Ishikawa (cell line): ENCODE data around the gene RCL1.

ENCODE experiments used
- CEBPB ChIP-seq: IDR thresholded peaks from 2 replicates; pipeline ENCODE4 v1.6.1; 2012
- CREB1 ChIP-seq: IDR thresholded peaks from 2 replicates; pipeline ENCODE4 v1.6.1; 2012; ENCODE audit warnings: low read depth
- EGR1 ChIP-seq: IDR thresholded peaks from 2 replicates; pipeline ENCODE4 v1.6.1; 2012
- EP300 ChIP-seq: IDR thresholded peaks from 2 replicates; pipeline ENCODE4 v1.6.1; 2012; ENCODE audit warnings: borderline replicate concordance
- FOXM1 ChIP-seq: IDR thresholded peaks from 2 replicates; pipeline ENCODE4 v1.6.1; 2012; ENCODE audit warnings: low read depth, borderline replicate concordance
- MAX ChIP-seq: IDR thresholded peaks from 2 replicates; pipeline ENCODE4 v1.6.1; 2012
- NFIC ChIP-seq: IDR thresholded peaks from 2 replicates; pipeline ENCODE4 v1.6.1; 2012
- RAD21 ChIP-seq: IDR thresholded peaks from 2 replicates; pipeline ENCODE4 v1.6.1; 2012; ENCODE audit warnings: low read depth
- REST ChIP-seq: IDR thresholded peaks from 2 replicates; pipeline ENCODE4 v1.6.1; 2012; ENCODE audit warnings: low read depth, mild to moderate bottlenecking
- TAF1 ChIP-seq: IDR thresholded peaks from 2 replicates; pipeline ENCODE4 v1.6.1; 2012; ENCODE audit warnings: low read depth, mild to moderate bottlenecking
- TCF12 ChIP-seq: IDR thresholded peaks from 2 replicates; pipeline ENCODE4 v1.6.1; 2012; ENCODE audit warnings: low read depth
- TEAD4 ChIP-seq: IDR thresholded peaks from 2 replicates; pipeline ENCODE4 v1.6.1; 2012
- USF1 ChIP-seq: IDR thresholded peaks from 2 replicates; pipeline ENCODE4 v1.6.1; 2012
- YY1 ChIP-seq: IDR thresholded peaks from 2 replicates; pipeline ENCODE4 v1.6.1; 2012; ENCODE audit warnings: low read depth
- ZBTB7A ChIP-seq: IDR thresholded peaks from 2 replicates; pipeline ENCODE4 v1.6.1; 2012; ENCODE audit warnings: low read depth

RCL1 gene

GRCh38 chr9:4756420-4756819 lies 36.3 kb upstream of the RCL1 start:
- TF ChIP-seq RAD21 (no peak), TCF12 (no peak), REST (no peak), TAF1 (no peak), YY1 (no peak), EGR1 (no peak), FOXM1 (no peak)

- TF ChIP-seq EGR1 (no peak), TAF1 (no peak), TEAD4 (no peak), CREB1 (no peak), CEBPB (no peak), YY1 (no peak), ZBTB7A (no peak), FOXM1 (no peak), USF1 (no peak), NFIC (no peak), EP300 (no peak), RAD21 (no peak), MAX (no peak), REST (no peak), TCF12 (no peak)
These were observed 32.6 kb upstream of the RCL1 start for GRCh38 chr9:4760122-4760521.

- TF ChIP-seq REST (no peak), RAD21 (peak; percentile 95), TAF1 (no peak), EP300 (no peak), TEAD4 (peak; percentile 19; the same call in 1 of the 2 replicates), MAX (no peak), ZBTB7A (no peak), FOXM1 (no peak), CEBPB (no peak), YY1 (no peak), TCF12 (no peak), CREB1 (no peak)
These were observed 30.4 kb upstream of the RCL1 start for GRCh38 chr9:4762108-4762885.

- TF ChIP-seq USF1 (no peak), TEAD4 (no peak)
These were observed 29.7 kb upstream of the RCL1 start for GRCh38 chr9:4762886-4763541.

- TF ChIP-seq RAD21 (no peak), NFIC (no peak), MAX (no peak), TAF1 (no peak), ZBTB7A (no peak), USF1 (no peak), CREB1 (no peak), CEBPB (no peak), TEAD4 (no peak), REST (no peak), YY1 (no peak), FOXM1 (no peak), TCF12 (no peak), EGR1 (no peak)
These were observed 28.7 kb upstream of the RCL1 start for GRCh38 chr9:4764033-4764432.
